ENCODE data around the gene SRSF3. TPM values are rescaled to one million over a fixed set of nuclear protein-coding genes. Genes with fewer than 3 reads are reported as not detected.
A peak's percentile ranks its signal among the peaks of the same experiment; 100 is the strongest.

The SRSF3 gene
- total and polyA plus RNA-seq, 9 of the 15 experiments (the other 6 are each of a cell fraction or from before 2014, with no cell fraction given), result 337 to 1,200 (median 518) TPM

DNA sequence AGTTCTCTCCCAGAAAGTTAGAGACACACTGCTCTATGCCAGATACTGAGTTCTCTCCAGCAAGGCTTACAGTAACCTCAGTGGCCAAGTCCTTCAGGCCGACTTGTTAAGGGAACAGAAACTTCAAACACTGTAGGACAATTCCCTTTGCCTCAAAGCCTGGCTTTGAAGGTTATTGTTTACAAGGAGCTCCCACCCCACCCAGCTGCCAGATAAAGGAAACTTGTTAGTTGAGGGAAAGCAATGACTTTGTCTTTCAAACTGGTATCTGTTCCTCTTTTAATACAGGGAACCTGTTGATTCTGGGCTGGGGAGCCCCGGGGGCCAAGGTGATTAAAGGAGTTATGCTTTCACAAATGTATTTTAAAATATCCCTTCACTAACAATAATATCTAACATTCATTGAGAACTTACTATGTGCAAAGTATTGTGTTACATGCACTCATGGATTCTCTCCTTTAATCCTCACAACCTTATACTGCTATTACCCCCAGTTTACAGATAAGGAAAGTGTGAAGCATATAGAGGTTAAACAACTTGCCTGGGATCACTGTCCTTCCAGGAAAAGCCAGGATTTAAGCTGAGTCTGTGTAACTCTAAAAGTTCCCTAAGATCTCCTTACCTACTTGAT, 56.8 kb downstream of the SRSF3 start:
- Histone ChIP-seq H4K20me1 (replicated peaks; ENCODE audit: control insufficient read depth, insufficient read depth, low read length) (no peaks in the 10 kb centered on the region), H3K4me2 (ENCODE audit: insufficient read depth, low read length) (no peak overlapping the region), H3K27me3 (ENCODE audit: control insufficient read depth in 2 of 2, insufficient read depth in 2 of 2, low read length in 2 of 2) (peaks cover 51 to 56% of the 10 kb centered on the region in 2 experiments), H3K27ac (ENCODE audit: extremely low read depth, low read depth, low read length) (no peak overlapping the region), H3K4me1 (replicated peaks in 1 of 2; ENCODE audit: control insufficient read depth in 2 of 2, insufficient read depth in 2 of 2, low read length in 2 of 2) (peaks cover 0 to 16% of the 10 kb centered on the region in 2 experiments; a peak in 3 of 5 replicates), H3K9me3 (replicated peaks; ENCODE audit: control insufficient read depth, insufficient read depth, low read depth, low read length) (no peaks in the 10 kb centered on the region), H2AFZ (ENCODE audit: low read depth, low read length) (0 out of 2 replicates have a peak overlapping the region, but pooled peaks have one; percentile 14), H3K9ac (ENCODE audit: insufficient read depth in 1 of 2, low read depth in 2 of 2, low read length in 2 of 2) (no peak overlapping the region), H3K9me1 (ENCODE audit: control insufficient read depth, insufficient read depth, low read length) (no peaks in the 10 kb centered on the region), H3K4me3 (no peak overlapping the region), H3K36me3 (ENCODE audit: control insufficient read depth, insufficient read depth, low read length) (no peaks in the 10 kb centered on the region), H3K79me2 (ENCODE audit: control insufficient read depth, insufficient read depth, low read length) (no peaks in the 10 kb centered on the region)
- DNase-seq (ENCODE audit: extremely low read depth in 1 of 4, low spot score in 3 of 4), result no peak
- no peak for FAIRE-seq
- in situ Hi-C loops (cut with MboI) (no loop called here), intact Hi-C loops (cut with micrococcal nuclease) (no loop called here)
- ChIA-PET POLR2A (interaction anchor here (0.6 to 1.3 kb wide), 7 partner anchors 8 to 1154 kb away, joined by 3 to 4 read pairs (median 3); partner anchors contain the start of gene TEAD3), CTCF (ENCODE audit: low intra/inter-chr PET ratio) (no interaction called here)
- TF ChIP-seq NUFIP1 (IDR thresholded peaks at IDR 0.05; ENCODE audit: partially characterized antibody), result no peak
- TF ChIP-seq ZNF57 (CRISPR knock-in tag; IDR thresholded peaks at IDR 0.05), result no peak
- TF ChIP-seq SPI1 (IDR thresholded peaks at IDR 0.05; ENCODE audit: borderline replicate concordance, low read depth, low read length), result peak; percentile 63; the same call in 1 of the 2 replicates
- no peak for TF ChIP-seq NFE2L1 (tag; IDR thresholded peaks at IDR 0.05; ENCODE audit: borderline replicate concordance, low read depth)
- peak; percentile 77 for TF ChIP-seq HMBOX1 (IDR thresholded peaks at IDR 0.05)
- TF ChIP-seq, protein P1, sequence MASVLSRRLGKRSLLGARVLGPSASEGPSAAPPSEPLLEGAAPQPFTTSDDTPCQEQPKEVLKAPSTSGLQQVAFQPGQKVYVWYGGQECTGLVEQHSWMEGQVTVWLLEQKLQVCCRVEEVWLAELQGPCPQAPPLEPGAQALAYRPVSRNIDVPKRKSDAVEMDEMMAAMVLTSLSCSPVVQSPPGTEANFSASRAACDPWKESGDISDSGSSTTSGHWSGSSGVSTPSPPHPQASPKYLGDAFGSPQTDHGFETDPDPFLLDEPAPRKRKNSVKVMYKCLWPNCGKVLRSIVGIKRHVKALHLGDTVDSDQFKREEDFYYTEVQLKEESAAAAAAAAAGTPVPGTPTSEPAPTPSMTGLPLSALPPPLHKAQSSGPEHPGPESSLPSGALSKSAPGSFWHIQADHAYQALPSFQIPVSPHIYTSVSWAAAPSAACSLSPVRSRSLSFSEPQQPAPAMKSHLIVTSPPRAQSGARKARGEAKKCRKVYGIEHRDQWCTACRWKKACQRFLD (CRISPR knock-in tag; IDR thresholded peaks at IDR 0.05), result 0 out of 2 replicates have a peak, but pooled peaks have one; percentile 13
- peak in 1 of 2 experiments; percentile 32; a peak in 2 of 4 replicates for TF ChIP-seq RAD21 (CRISPR knock-in tag; conservative IDR thresholded peaks at IDR 0.05 in 1 of 2, IDR thresholded peaks at IDR 0.05 in 1 of 2)
- TF ChIP-seq HBP1 (CRISPR knock-in tag; IDR thresholded peaks at IDR 0.05), result no peak
- TF ChIP-seq VEZF1 (CRISPR knock-in tag; IDR thresholded peaks at IDR 0.05), result no peak; the same call in 1 of the 2 replicates
- ATAC-seq, result peak; percentile 54
- no TSS peak for BruUV-seq (replicated peaks)
- 2% methylated on average over 2 of the region's 2 CpGs for WGBS (ENCODE audit: insufficient coverage, low coverage, missing lambda C conversion rate)
